ENCODE data around the gene ADTRP. TPM values are rescaled to one million over a fixed set of nuclear protein-coding genes. Genes with fewer than 3 reads are reported as not detected.

ADTRP gene
- total RNA-seq, 1 donor from 2014 or later = 0.85 TPM

- no peak for DNase-seq
These were observed 55.6 kb downstream of the ADTRP start for GRCh38 chr6:11722805-11723631.

- no peak for DNase-seq
These were observed 56.4 kb downstream of the ADTRP start for GRCh38 chr6:11722220-11722619.

GRCh38 chr6:11718463-11718862, 60.1 kb downstream of the ADTRP start:
- no peak for DNase-seq

GRCh38 chr6:11718031-11718430, 60.6 kb downstream of the ADTRP start:
- DNase-seq = no peak

- DNase-seq = no peak
These were observed 63.8 kb downstream of the ADTRP start for GRCh38 chr6:11714798-11715285.

GRCh38 chr6:11714116-11714797, 64.3 kb downstream of the ADTRP start:
- no peak for DNase-seq

GRCh38 chr6:11712760-11713159, 65.8 kb downstream of the ADTRP start:
- DNase-seq = no peak

- DNase-seq = no peak
These were observed 66.5 kb downstream of the ADTRP start for GRCh38 chr6:11711984-11712711.

- DNase-seq = no peak
These were observed 67.3 kb downstream of the ADTRP start for GRCh38 chr6:11711003-11711983.

- DNase-seq = peak; percentile 30
These were observed 68.3 kb downstream of the ADTRP start for GRCh38 chr6:11710311-11710761.

- no peak for DNase-seq
These were observed 72.4 kb downstream of the ADTRP start for GRCh38 chr6:11706171-11706570.

- DNase-seq = no peak
These were observed 73.1 kb downstream of the ADTRP start for GRCh38 chr6:11705483-11705882.

GRCh38 chr6:11705069-11705468, 73.5 kb downstream of the ADTRP start:
- no peak for DNase-seq

GRCh38 chr6:11703725-11704124, 74.9 kb downstream of the ADTRP start:
- DNase-seq = no peak

- peak; percentile 18 for DNase-seq
These were observed 76.0 kb downstream of the ADTRP start for GRCh38 chr6:11702500-11703130.

GRCh38 chr6:11702089-11702488, 76.5 kb downstream of the ADTRP start:
- no peak for DNase-seq

GRCh38 chr6:11701573-11701972, 77.0 kb downstream of the ADTRP start:
- DNase-seq = no peak

- DNase-seq = peak; percentile 71
These were observed 78.4 kb downstream of the ADTRP start for GRCh38 chr6:11700118-11700718.

- DNase-seq = no peak
These were observed 79.0 kb downstream of the ADTRP start for GRCh38 chr6:11699576-11699975.

GRCh38 chr6:11692451-11693376, 85.9 kb downstream of the ADTRP start:
- DNase-seq = peak; percentile 8
